Psoas muscle (tissue), 8 donors: ENCODE measurements around the gene SIPA1L2. TPM values are rescaled to one million over a fixed set of nuclear protein-coding genes. Genes with fewer than 3 reads are reported as not detected.

Experiments used
- ATAC-seq, 4 donors: fragments of 200-7000 bp; cut with Tn5 transposase; one replicate each; pipeline ENCODE4 v1.9.1; 2020; ENCODE audit warnings: moderate library complexity in 3 of 4, mild to moderate bottlenecking in 2 of 4
- DNase-seq, 2 donors: peaks; one replicate each; pipeline ENCODE4 v3.0.0-alpha.2; 2020
- H3K27ac ChIP-seq: fragments of 200-600 bp; one replicate; pipeline ENCODE4 v1.8.0; 2022
- H3K27me3 ChIP-seq, 3 donors: fragments of 200-600 bp in 1 of 3; one replicate each; pipeline versions ENCODE4 v1.6.1 to v1.8.0; 2013 to 2022; ENCODE audit warnings: low read length in 2 of 3, mild to moderate bottlenecking in 2 of 3, moderate library complexity in 1 of 3; ENCODE audit not compliant: insufficient read depth in 3 of 3
- H3K36me3 ChIP-seq, 2 donors: fragments of 200-600 bp in 1 of 2; one replicate each; pipeline versions ENCODE4 v1.6.1 to v1.8.0; 2013 to 2022; ENCODE audit warnings: low read depth in 1 of 2, mild to moderate bottlenecking in 1 of 2, moderate library complexity in 1 of 2; ENCODE audit not compliant: insufficient read depth in 1 of 2
- H3K4me1 ChIP-seq: fragments of 200-600 bp; one replicate; pipeline ENCODE4 v1.8.0; 2022
- H3K4me3 ChIP-seq: fragments of 200-600 bp; one replicate; pipeline ENCODE4 v1.8.0; 2022; ENCODE audit warnings: mild to moderate bottlenecking
- H3K9me3 ChIP-seq: fragments of 200-600 bp; one replicate; pipeline ENCODE4 v1.8.0; 2022
- WGBS, 3 donors: extraction: QIAGEN DNeasy Blood & Tissue Kit; methylation state at CpG; one replicate each; pipeline versions ENCODE4 v1.1.6 to v1.1.7; 2013; 5-methylcytosine and 5-hydroxymethylcytosine counted together
- intact Hi-C, 2 donors: fragments of 100-400 bp; cut with DNase I; formaldehyde crosslinking; loops; one replicate each; pipeline versions ENCODE4 v1.11.0 to v1.14.2; 2022
- polyA plus RNA-seq, 3 donors: library from polyadenylated mRNA; stranded (reverse); fragments of 200-250 nt; gene quantifications; one replicate each; pipeline ENCODE4 v1.2.3, GENCODE V29; 2013
- total RNA-seq, 4 donors: library from RNA; stranded (reverse); fragmentation: NEBNext Ultra II Directional in 2 of 4; extraction: Animal tissue kit (Norgen Biotek cat#: 25700) in 2 of 4; gene quantifications; one replicate each; pipeline versions ENCODE4 v1.2.1 to v1.2.4, GENCODE V29; 2021 to 2023
- TF ChIP-seq, protein P1 (sequence below): fragments of 200-600 bp; IDR thresholded peaks from one replicate; pipeline ENCODE4 v1.8.0; 2022; ENCODE audit warnings: antibody characterized with exemption
- donor health status: healthy with polysubstance abuse.
- donor health status: DM: no; HTN: no; CAD: no; lungs with moderate emphysema.
- donor health status: Bipolar disorder and iron deficiency.
- donor health status: healthy.
- donor health status: DM: yes; HTN: yes; CAD: no.
- donor health status: DM: no; HTN: no; CAD: no.
- donor health status: DM: no; HTN: no; CAD: no.
- donor health status: DM: yes; HTN: yes; CAD: no.

Gene SIPA1L2
- total and polyA plus RNA-seq, 7 donors, result 4.3 to 54.4 (median 9.4) TPM

GRCh38 chr1:232596666-232597303 lies 33.1 kb downstream of the SIPA1L2 start:
- ATAC-seq, result no peak
- intact Hi-C loops, result no loop called here
- WGBS, 3 donors, result 67 to 70% (median 70%) methylated on average over 8 of the region's 8 CpGs
- H3K36me3 ChIP-seq, result no peaks in the 10 kb centered on the region
- H3K4me1 ChIP-seq, result peaks cover 17% of the 10 kb centered on the region
- no peaks in the 10 kb centered on the region for H3K9me3 ChIP-seq
- no peak overlapping the region for H3K27ac ChIP-seq
- H3K4me3 ChIP-seq, result no peak overlapping the region
- DNase-seq, result no peak
- TF ChIP-seq, protein P1, sequence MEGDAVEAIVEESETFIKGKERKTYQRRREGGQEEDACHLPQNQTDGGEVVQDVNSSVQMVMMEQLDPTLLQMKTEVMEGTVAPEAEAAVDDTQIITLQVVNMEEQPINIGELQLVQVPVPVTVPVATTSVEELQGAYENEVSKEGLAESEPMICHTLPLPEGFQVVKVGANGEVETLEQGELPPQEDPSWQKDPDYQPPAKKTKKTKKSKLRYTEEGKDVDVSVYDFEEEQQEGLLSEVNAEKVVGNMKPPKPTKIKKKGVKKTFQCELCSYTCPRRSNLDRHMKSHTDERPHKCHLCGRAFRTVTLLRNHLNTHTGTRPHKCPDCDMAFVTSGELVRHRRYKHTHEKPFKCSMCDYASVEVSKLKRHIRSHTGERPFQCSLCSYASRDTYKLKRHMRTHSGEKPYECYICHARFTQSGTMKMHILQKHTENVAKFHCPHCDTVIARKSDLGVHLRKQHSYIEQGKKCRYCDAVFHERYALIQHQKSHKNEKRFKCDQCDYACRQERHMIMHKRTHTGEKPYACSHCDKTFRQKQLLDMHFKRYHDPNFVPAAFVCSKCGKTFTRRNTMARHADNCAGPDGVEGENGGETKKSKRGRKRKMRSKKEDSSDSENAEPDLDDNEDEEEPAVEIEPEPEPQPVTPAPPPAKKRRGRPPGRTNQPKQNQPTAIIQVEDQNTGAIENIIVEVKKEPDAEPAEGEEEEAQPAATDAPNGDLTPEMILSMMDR, result no peak
- no peaks in the 10 kb centered on the region for H3K27me3 ChIP-seq

GRCh38 chr1:232594768-232595698 lies 34.9 kb downstream of the SIPA1L2 start:
- 80 to 92% (median 88%) methylated on average over 12 of the region's 12 CpGs for WGBS, 3 donors
- H3K9me3 ChIP-seq, result no peaks in the 10 kb centered on the region
- H3K27ac ChIP-seq, result no peak overlapping the region
- no peak overlapping the region for H3K4me3 ChIP-seq
- intact Hi-C loops, result no loop called here
- H3K4me1 ChIP-seq, result peaks cover 17% of the 10 kb centered on the region
- ATAC-seq (no peak), DNase-seq (no peak)
- TF ChIP-seq, protein P1, result no peak
- H3K36me3 ChIP-seq, result no peaks in the 10 kb centered on the region
- H3K27me3 ChIP-seq, result no peaks in the 10 kb centered on the region

- Histone ChIP-seq H3K9me3 (no peaks in the 10 kb centered on the region), H3K4me3 (no peak overlapping the region), H3K4me1 (peaks cover 20% of the 10 kb centered on the region), H3K27me3 (no peaks in the 10 kb centered on the region), H3K27ac (no peak overlapping the region), H3K36me3 (no peaks in the 10 kb centered on the region)
- no peak for ATAC-seq
- WGBS, 3 donors, result 81 to 84% (median 83%) methylated on average over 14 of the region's 14 CpGs
- TF ChIP-seq, protein P1, result no peak
- DNase-seq, result no peak
- intact Hi-C loops, result no loop called here
Measured at GRCh38 chr1:232593717-232594502, 36.0 kb downstream of the SIPA1L2 start.

- intact Hi-C loops, result no loop called here
- ATAC-seq, result peak in 1 of 4 donors; percentile 14
Measured at GRCh38 chr1:232591344-232591743, 38.6 kb downstream of the SIPA1L2 start.

More at GRCh38 chr1:232591344-232591743, 38.6 kb downstream of the SIPA1L2 start:
- Histone ChIP-seq H3K36me3 (no peaks in the 10 kb centered on the region), H3K27me3 (no peaks in the 10 kb centered on the region), H3K4me1 (peaks cover 20% of the 10 kb centered on the region), H3K4me3 (no peak overlapping the region), H3K27ac (peak overlapping the region; percentile 6), H3K9me3 (no peaks in the 10 kb centered on the region)
- 85 to 87% (median 87%) methylated on average over 3 of the region's 3 CpGs for WGBS, 3 donors
- DNase-seq, result no peak
- TF ChIP-seq, protein P1, result no peak
